RCC 7860 (cell line): ENCODE results near the gene RBMS3.
"Not testable (repeated sequence)": the region's sequence is repeated elsewhere in the genome, so short reads cannot be mapped to it uniquely, and the experiment has no call there.

Experiments
- DNase-seq: peaks from one replicate; pipeline ENCODE4 v3.0.0-alpha.2; 2015; ENCODE audit warnings: low spot score
- FAIRE-seq: peaks from 2 replicates; lab custom pipeline; 2012; peaks lifted over from hg19 to GRCh38; lab: Jason Lieb, UNC

RBMS3 gene

DNA sequence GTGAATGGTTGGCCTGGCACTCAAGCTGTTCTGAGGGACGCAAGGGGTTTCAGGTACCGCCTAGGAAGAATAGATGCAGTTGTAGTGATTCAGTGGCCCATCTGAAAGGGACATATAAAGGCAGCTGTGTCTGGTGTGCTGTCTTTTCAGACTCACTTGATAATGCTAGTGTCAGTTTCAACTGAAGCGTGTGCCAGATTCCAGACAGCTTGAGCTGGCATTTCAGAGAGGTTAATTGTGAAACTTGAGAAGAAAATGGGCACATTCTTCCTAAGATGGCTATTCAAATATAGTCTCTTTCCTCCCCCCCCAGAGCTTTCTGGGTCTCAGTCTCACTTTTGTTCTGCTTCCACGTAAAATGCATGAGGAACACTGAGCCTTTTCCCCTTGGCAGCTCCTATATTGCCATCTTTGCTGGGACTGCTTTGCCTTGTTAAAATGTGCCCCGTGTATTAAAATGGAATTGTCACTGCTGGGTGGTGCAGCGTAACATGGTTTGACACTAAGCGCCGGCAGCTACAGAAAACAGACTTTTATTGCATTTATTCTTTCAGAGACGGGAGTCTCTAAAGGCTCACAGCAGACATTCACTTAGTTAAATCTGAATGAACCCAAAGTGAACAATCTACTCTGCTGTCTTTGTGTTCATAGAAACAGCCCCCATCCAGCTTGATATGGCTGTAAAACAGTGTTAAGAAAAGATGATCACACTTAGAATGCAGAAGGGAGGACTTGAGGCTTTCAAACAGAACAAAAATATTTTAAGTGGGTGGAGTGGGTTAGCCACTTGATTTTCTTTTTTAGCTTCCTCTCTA lies 478.7 kb downstream of the RBMS3 start:
- FAIRE-seq = no peak
- DNase-seq = no peak

DNA sequence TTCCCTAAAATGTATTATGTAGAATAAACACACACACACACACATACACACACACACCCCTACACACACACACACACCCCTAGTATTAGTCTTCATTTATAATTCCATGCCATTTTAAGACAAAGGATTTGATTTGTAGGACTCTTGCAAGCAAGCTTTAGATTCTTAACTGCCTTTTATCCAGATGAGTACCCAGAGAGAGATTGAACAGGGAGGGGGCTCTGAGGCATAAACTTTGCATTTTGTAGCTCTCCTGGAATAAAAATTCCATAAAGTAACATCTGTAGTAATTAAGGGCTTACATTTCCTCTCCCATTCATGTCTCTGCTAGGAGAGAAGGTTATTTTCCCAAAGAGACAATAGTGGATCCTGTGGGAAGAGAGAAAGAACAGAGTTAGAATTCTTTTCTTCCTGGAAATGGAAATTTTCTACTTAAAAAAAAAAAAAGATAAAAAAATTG lies 479.4 kb downstream of the RBMS3 start:
- FAIRE-seq (no peak), DNase-seq (no peak)

DNA sequence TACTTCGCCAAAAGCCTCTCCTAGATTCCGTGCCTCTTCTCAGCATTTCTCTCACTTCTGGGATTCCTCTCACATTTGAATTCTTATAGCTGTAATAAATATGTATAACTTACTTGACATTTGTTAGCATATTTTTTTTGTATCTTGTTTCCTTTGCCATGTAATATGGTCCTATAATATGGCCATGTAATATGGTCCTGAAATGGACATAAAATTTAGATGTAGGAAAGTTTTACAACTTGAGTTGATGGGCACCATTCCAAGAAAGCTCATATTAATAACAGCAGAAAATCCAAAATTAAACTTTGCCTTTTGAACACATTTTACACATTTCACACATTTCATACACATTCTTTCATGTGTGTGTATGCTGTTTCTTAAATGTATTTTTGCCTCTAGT lies 480.6 kb downstream of the RBMS3 start:
- DNase-seq (no peak), FAIRE-seq (no peak)

- no peak for FAIRE-seq
- DNase-seq = no peak
Measured at GRCh38 chr3:29763115-29763514, 482.2 kb downstream of the RBMS3 start.

DNA sequence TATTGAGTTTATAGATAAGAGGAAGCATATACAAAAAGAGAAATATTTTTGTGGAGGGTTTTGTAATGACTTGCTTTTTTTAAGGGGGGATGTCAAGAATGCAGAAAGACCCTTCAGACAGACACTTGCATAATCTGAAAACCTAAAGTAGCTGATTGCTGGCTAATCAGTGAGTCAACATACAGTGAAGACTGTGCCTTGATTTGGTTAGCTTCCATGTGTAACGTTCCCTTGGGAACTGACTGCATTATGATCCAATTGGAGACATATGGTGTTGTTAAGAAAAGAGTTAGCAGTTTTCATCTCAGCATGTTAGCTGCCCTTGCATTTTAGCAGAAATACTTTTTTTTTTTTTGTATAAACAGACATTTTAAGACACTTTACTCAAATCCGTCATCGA lies 483.2 kb downstream of the RBMS3 start:
- no peak for DNase-seq
- no peak for FAIRE-seq

DNA sequence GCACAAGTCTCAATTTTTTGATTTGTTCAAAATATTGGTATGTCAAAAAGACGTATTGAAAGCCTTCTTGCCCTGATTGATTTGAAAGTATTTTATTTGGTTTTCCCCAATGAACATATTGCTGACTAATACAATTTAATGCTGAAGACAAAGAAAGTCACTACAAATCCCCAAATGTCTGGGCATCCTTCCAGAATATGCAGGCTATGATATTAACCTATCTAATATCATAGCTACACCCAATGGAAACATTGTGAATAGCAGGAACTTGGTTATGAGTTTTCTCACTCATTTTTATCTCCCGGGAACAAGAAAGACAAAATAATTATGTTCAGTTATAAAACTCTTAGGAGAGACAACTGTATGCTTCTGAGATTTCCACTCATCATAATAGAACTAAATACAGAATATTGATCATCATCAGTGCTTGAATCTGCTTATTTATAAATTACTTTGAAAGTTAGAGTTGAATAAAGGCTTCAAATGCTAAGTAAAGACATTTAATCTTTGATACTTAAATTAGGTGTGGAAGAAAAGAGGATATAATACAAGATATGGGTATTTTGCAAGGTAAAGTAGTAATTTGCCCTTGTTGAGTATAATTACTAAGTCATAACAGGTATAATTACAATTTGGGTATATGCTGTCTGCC lies 483.9 kb downstream of the RBMS3 start:
- FAIRE-seq (peak; percentile 46), DNase-seq (peak; percentile 35)

DNA sequence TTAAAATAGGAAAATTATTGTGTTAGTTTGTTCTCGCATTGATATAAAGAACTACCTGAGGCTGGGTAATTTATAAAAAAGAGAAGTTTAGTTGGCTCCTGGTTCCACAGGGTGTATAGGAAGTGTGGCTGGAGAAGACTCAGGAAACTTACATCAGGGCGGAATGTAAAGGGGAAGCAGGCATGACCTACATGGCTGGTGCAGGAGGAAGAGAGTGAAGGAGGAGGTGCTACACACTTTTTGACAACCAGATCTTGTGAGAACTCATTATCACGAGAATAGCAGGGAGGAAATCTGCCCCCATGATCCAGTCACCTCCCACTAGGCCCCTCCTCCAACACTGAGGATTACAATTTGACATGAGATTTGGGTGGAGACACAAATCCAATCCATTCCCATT lies 490.7 kb downstream of the RBMS3 start:
- FAIRE-seq (no peak), DNase-seq (no peak)

DNA sequence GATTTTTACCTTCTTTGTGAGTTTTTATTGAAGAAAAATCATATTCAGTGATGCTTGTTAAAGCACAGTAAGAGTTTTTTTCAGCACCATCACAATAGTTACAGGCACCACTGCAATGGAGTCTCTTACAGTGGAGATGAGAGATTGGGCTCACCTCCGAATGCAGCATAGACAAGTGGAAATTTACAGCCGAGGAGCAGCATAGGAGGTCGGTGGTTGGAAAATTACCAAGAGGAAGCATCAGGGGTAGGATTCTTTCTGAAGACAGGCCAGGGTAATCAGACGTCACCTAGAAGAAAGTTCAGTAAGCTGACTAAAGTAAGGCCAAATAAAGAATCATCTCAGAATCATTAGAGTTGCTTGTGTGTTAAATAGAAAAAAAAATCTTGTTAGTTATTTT lies 491.6 kb downstream of the RBMS3 start:
- FAIRE-seq = no peak
- no peak for DNase-seq

DNA sequence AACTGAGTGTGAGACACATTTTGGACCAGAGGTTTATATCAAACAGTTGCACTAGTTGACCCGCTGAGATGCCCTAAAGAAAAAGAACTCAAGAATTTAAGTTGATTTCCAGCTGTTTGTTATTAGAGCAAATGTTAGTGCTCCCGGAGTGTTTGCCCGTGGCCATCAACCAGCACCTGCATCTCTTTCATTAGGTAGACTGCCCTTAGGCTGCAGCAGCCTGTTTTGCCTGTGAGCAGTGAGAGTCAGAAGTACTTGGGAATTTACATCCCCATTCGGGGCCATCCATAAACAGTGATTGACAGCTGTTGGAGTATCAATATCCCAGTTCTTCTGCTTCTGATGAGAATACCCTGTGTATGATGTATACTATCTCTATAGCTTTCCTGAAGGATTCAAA lies 492.6 kb downstream of the RBMS3 start:
- FAIRE-seq (no peak), DNase-seq (no peak)

DNA sequence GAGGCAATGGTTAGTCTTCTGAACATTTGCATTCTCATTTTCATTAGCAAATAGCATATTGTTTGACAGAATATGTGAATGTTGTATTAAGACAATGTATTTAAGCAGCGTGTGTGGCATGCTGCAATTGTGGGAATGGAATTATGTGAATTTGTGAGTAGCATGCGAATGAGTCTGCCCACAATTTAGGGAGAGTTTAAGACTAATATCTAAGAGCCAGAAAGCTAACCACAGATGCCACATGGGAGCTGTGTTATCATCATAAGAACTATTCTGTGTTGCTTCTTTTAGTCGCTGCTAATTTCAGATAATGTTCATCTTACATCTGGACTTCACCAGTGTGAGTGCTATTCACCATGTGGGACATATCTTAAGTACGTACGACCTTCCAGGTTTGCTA lies 494.5 kb downstream of the RBMS3 start:
- no peak for DNase-seq
- FAIRE-seq = no peak

DNA sequence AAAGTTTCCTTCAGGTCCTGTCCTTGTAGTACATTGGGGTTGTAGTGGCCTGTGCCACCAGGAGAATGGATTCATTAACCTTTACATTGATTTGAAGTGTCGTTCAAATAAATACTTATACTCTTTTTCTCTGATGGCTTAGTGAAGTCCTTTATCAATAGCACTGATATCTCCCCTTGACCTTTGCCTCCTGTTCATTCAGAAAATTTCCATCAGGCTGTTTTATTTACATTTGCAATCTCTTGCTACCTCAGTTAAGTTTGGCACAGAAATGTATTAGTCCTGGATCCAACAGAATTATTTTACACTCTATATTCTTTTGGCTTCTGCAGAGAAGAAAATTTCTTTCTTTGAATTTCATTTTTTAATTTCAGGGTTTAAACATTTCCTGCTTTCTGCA lies 497.0 kb downstream of the RBMS3 start:
- FAIRE-seq = no peak
- no peak for DNase-seq

DNA sequence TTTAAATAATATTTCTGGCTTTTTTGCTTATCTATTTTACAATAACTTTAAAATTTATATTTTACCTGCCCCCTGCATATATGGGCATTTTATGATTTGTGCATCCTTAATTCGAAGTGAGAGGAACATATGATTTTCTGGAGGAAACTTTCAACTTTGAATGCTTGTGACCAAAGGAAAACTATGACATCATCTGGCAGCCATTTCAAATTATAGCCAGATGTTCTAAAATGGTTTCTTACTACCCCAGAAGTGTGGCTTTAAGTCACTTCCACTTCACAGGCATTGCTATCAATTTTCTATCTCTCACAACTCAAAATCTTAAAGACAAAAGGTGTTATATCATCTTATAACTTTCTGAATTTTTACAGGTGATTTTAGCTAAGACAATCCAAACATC lies 508.8 kb downstream of the RBMS3 start:
- FAIRE-seq (no peak), DNase-seq (no peak)

- no peak for FAIRE-seq
- DNase-seq = no peak
Measured at GRCh38 chr3:29796808-29797207, 515.9 kb downstream of the RBMS3 start.

- DNase-seq = no peak
- no peak for FAIRE-seq
Measured at GRCh38 chr3:29802057-29802456, 521.2 kb downstream of the RBMS3 start.

DNA sequence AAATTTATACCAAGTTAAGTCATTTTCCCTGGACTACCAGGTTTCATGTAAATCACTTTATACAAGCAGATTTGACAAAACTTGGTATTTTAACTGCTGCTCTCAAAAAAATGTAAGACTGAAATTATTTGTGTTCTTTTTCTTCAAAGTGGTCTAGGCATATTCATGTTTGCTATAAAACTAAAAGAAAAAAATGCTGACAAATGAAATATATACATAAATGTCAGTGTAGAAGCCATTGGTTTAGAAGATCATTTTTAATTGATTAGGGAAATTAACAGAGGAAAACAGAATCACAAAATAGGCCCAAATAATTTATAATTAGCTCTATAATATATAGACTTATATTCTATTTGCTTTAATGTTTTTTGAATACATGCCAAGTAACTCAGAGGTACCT lies 523.2 kb downstream of the RBMS3 start:
- DNase-seq = no peak

DNA sequence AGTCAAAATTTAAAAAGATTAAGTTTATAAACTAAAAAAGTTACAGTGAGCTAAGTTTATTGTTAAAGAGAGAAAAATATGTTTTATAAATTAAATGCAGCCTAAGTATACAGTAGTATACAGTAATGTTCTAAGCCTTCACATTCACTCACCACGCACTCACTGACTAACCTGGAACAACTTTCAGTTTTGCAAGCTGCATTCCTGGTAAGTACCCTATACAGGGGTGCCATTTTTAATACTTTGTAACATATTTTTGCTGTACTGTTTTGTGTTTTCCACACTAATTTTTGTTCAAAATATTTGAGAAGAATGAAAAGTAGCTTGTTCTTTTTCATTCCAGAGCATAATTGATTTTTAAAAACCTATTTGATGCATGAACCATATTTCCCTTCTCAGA lies 524.9 kb downstream of the RBMS3 start:
- no peak for FAIRE-seq

More for the DNA sequence above, 523.2 kb downstream of the RBMS3 start:
- FAIRE-seq = no peak

DNA sequence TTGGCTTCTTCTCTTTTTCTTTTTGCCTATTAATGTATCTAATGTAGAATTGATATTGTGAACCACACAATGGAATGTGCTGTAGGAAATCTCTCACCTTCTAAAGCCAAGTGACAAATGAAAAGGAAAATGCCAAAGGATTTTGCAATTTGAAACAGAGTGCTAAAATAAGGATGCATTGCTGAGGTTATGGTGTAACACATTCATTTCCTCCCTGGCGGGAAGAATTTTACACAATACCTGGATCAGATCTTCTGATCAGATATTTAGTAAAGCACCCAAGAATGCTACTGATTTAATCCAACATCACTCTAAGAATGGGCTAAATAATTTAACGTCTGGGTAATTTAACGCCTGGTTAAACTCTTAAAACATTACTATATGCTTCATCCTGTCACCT lies 527.5 kb downstream of the RBMS3 start:
- FAIRE-seq, DNase-seq: not testable (repeated sequence)

More for the DNA sequence above, 524.9 kb downstream of the RBMS3 start:
- no peak for DNase-seq

- DNase-seq (no peak), FAIRE-seq (no peak)
Measured at GRCh38 chr3:29822071-29822470, 541.2 kb downstream of the RBMS3 start.

DNA sequence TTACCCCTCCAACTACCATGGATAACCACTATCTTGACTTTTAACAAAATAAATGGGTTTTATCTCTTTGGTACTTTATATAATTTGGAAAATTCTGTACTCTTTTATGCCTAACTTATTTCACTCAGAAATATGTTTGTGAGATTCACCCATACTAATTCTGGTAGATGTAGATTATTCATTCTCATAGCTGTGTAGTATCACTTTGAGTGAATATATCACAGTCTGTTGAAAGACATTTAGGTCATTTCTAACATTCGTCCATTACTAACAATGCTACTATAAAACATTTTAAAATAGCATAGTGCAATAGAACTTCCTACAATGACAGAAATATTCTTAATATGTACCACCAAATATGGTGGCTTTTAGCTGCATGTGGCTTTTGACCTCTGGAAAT lies 542.4 kb downstream of the RBMS3 start:
- DNase-seq (no peak), FAIRE-seq (no peak)

DNA sequence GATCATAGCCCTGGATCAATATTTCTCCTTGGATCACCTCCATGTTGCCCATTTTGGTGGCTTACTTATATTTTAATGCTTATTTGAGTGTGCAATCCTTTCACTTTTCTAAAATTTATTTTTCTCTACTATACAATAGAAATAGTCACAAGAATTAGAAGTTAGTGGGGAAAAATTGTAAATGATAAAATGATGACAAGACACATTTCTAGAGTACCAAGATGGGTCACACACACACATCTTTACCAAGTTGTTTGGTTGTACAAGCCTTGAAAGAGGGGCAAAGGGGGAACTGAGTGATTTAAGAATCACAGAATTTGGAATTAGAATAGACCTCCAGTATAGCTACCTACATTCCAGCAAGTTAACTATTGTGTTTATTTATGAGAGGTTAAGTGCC lies 545.8 kb downstream of the RBMS3 start:
- no peak for DNase-seq

GRCh38 chr3:29827756-29828155 lies 546.9 kb downstream of the RBMS3 start:
- no peak for FAIRE-seq
- DNase-seq = no peak

More for the DNA sequence above, 545.8 kb downstream of the RBMS3 start:
- FAIRE-seq = no peak

DNA sequence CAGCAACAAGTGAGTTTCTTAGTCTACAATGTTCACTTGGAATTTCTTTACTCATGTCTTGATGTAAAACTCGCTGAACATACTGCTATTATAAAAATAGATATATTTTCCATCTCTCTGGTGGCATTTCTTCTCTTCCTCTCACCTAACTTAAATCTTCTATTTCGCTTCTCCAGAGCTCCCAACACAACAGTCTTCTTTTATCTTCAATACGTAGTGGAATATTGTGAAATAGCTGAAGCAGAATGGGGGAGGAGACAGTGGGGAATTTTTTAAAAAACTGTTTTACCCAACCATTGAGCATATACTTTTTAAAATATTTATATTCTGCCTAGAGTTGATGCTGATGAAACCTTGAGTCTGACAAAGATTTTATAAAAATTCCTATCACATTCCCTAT lies 548.5 kb downstream of the RBMS3 start:
- no peak for DNase-seq
- no peak for FAIRE-seq
